ENCODE data around the gene SAA4.

GRCh38 chr11:18203723-18204122, 32.9 kb downstream of the SAA4 start:
- TF ChIP-seq, protein P1, sequence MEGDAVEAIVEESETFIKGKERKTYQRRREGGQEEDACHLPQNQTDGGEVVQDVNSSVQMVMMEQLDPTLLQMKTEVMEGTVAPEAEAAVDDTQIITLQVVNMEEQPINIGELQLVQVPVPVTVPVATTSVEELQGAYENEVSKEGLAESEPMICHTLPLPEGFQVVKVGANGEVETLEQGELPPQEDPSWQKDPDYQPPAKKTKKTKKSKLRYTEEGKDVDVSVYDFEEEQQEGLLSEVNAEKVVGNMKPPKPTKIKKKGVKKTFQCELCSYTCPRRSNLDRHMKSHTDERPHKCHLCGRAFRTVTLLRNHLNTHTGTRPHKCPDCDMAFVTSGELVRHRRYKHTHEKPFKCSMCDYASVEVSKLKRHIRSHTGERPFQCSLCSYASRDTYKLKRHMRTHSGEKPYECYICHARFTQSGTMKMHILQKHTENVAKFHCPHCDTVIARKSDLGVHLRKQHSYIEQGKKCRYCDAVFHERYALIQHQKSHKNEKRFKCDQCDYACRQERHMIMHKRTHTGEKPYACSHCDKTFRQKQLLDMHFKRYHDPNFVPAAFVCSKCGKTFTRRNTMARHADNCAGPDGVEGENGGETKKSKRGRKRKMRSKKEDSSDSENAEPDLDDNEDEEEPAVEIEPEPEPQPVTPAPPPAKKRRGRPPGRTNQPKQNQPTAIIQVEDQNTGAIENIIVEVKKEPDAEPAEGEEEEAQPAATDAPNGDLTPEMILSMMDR (conservative IDR thresholded peaks at IDR 0.05), result peak; percentile 44
- TF ChIP-seq ZFX (IDR thresholded peaks at IDR 0.05), result no peak
